Measurements from ENCODE around the gene S100A3. TPM values are rescaled to one million over a fixed set of nuclear protein-coding genes. Genes with fewer than 3 reads are reported as not detected.
"Not testable (repeated sequence)": the region's sequence is repeated elsewhere in the genome, so short reads cannot be mapped to it uniquely, and the experiment has no call there.

The S100A3 gene
- total and polyA plus RNA-seq, 12 donors = 0.30 to 6.3 (median 2.5) TPM; not detected in 6

GRCh38 chr1:153585006-153585405, 35.9 kb upstream of the S100A3 start:
- Histone ChIP-seq H3K27me3 (no peaks in the 10 kb centered on the region), H3K36me3 (no peaks in the 10 kb centered on the region), H3K27ac (no peak overlapping the region), H3K4me1 (peaks cover 0 to 9% (median 0%) of the 10 kb centered on the region in 9 donors), H3K4me3 (no peak overlapping the region), H3K9me3 (no peaks in the 10 kb centered on the region)
- 83 to 84% methylated on average over 1 of the region's 1 CpG for WGBS, 2 donors
- intact Hi-C loops (cut with DNase I) = loop anchor here in 1 of 10 donors (5.0 kb wide), 1 partner anchor 218 kb away; no protein-coding TSS in a partner anchor
- TF ChIP-seq, protein P1, sequence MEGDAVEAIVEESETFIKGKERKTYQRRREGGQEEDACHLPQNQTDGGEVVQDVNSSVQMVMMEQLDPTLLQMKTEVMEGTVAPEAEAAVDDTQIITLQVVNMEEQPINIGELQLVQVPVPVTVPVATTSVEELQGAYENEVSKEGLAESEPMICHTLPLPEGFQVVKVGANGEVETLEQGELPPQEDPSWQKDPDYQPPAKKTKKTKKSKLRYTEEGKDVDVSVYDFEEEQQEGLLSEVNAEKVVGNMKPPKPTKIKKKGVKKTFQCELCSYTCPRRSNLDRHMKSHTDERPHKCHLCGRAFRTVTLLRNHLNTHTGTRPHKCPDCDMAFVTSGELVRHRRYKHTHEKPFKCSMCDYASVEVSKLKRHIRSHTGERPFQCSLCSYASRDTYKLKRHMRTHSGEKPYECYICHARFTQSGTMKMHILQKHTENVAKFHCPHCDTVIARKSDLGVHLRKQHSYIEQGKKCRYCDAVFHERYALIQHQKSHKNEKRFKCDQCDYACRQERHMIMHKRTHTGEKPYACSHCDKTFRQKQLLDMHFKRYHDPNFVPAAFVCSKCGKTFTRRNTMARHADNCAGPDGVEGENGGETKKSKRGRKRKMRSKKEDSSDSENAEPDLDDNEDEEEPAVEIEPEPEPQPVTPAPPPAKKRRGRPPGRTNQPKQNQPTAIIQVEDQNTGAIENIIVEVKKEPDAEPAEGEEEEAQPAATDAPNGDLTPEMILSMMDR (IDR thresholded peaks at IDR 0.05) = no peak
- ATAC-seq (no peak), DNase-seq (no peak)

DNA sequence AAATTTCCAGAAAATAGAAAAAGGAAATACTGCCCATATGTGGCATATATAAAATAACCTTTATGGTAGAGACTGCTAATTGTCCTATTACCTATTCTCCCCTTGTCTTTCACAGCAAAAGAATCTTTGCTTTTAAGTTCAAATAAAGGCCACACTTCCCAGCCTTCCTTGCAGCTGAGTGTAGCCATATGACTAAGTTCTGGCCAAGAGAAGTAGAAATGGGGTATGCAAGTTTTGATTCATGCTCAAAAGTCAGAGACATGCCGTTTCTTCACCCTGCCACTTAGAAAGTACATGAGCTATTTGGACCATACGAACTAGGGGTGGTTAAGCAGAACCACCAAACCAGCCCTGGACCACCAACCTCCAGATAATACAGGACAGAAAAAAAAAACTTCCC, 34.9 kb upstream of the S100A3 start:
- no peaks in the 10 kb centered on the region for H3K9me3 ChIP-seq
- WGBS, 2 donors = 86 to 93% methylated on average over 2 of the region's 2 CpGs

GRCh38 chr1:153583514-153583913, 34.5 kb upstream of the S100A3 start:
- DNase-seq; H3K27ac ChIP-seq; H3K27me3 ChIP-seq; H3K4me3 ChIP-seq; intact Hi-C loops (cut with DNase I); ATAC-seq; H3K9me3 ChIP-seq; H3K36me3 ChIP-seq; H3K4me1 ChIP-seq: not testable (repeated sequence)
- WGBS, 2 donors = 91 to 93% methylated on average over 2 to 3 of the region's 3 CpGs

More for the DNA sequence above, 34.9 kb upstream of the S100A3 start:
- no peak overlapping the region for H3K27ac ChIP-seq
- no peaks in the 10 kb centered on the region for H3K27me3 ChIP-seq
- DNase-seq = no peak
- no peaks in the 10 kb centered on the region for H3K36me3 ChIP-seq
- no peak for ATAC-seq
- intact Hi-C loops (cut with DNase I) = no loop called here
- TF ChIP-seq, protein P1 (IDR thresholded peaks at IDR 0.05) = no peak
- H3K4me3 ChIP-seq = no peak overlapping the region
- peaks cover 0 to 9% (median 0%) of the 10 kb centered on the region in 9 donors for H3K4me1 ChIP-seq

- H3K4me1 ChIP-seq; H3K4me3 ChIP-seq; intact Hi-C loops (cut with DNase I); ATAC-seq; H3K27me3 ChIP-seq; H3K36me3 ChIP-seq; DNase-seq; H3K9me3 ChIP-seq; H3K27ac ChIP-seq: not testable (repeated sequence)
- 91 to 96% methylated on average over 32 to 34 of the region's 34 CpGs for WGBS, 2 donors
Observed at GRCh38 chr1:153582836-153583235, 33.8 kb upstream of the S100A3 start.

- Histone ChIP-seq H3K4me3 (no peak overlapping the region), H3K27ac (no peak overlapping the region), H3K4me1 (no peaks in the 10 kb centered on the region), H3K27me3 (no peaks in the 10 kb centered on the region), H3K9me3 (no peaks in the 10 kb centered on the region), H3K36me3 (no peaks in the 10 kb centered on the region)
- intact Hi-C loops (cut with DNase I) = loop anchor here in 5 of 10 donors (5.0 to 10.0 kb wide), 4 partner anchors 38 to 166 kb away; partner anchors contain the start of genes S100A14 (in 1 of the 5) and SNAPIN (in 1 of the 5)
- ATAC-seq (no peak), DNase-seq (no peak)
- WGBS, 2 donors = 81 to 82% methylated on average over 3 of the region's 3 CpGs
- TF ChIP-seq, protein P1 (IDR thresholded peaks at IDR 0.05) = no peak
Observed at GRCh38 chr1:153578936-153579335, 29.9 kb upstream of the S100A3 start.

Data from heart right ventricle (tissue), 16 donors.